ENCODE data around the gene MARVELD2. TPM values are rescaled to one million over a fixed set of nuclear protein-coding genes. Genes with fewer than 3 reads are reported as not detected.

MARVELD2 gene
- total and polyA plus RNA-seq, 2 of the 13 experiments (the other 11 are each of a cell fraction or from before 2014, with no cell fraction given) = 11.1 to 15.4 TPM

- TF ChIP-seq SYNCRIP (IDR thresholded peaks at IDR 0.05; ENCODE audit: insufficient read depth, low read depth, low read length) = no peak
- no peak for TF ChIP-seq ATRX (CRISPR knock-in tag; IDR thresholded peaks at IDR 0.05; ENCODE audit: borderline replicate concordance)
- TF ChIP-seq BRD4 (CRISPR knock-in tag; IDR thresholded peaks at IDR 0.05) = 0 out of 2 replicates have a peak, but pooled peaks have one; percentile 24
- TF ChIP-seq, protein P1, sequence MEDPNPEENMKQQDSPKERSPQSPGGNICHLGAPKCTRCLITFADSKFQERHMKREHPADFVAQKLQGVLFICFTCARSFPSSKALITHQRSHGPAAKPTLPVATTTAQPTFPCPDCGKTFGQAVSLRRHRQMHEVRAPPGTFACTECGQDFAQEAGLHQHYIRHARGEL (CRISPR knock-in tag; IDR thresholded peaks at IDR 0.05) = 0 out of 2 replicates have a peak, but pooled peaks have one; percentile 85
- TF ChIP-seq ETV6 (CRISPR knock-in tag; conservative IDR thresholded peaks at IDR 0.05) = peak; percentile 56; the same call in 1 of the 2 replicates
- no peak; the same call in 1 of the 2 replicates for TF ChIP-seq SMAD1 (CRISPR knock-in tag; IDR thresholded peaks at IDR 0.05; ENCODE audit: borderline replicate concordance, low read depth)
- TF ChIP-seq, protein P2, sequence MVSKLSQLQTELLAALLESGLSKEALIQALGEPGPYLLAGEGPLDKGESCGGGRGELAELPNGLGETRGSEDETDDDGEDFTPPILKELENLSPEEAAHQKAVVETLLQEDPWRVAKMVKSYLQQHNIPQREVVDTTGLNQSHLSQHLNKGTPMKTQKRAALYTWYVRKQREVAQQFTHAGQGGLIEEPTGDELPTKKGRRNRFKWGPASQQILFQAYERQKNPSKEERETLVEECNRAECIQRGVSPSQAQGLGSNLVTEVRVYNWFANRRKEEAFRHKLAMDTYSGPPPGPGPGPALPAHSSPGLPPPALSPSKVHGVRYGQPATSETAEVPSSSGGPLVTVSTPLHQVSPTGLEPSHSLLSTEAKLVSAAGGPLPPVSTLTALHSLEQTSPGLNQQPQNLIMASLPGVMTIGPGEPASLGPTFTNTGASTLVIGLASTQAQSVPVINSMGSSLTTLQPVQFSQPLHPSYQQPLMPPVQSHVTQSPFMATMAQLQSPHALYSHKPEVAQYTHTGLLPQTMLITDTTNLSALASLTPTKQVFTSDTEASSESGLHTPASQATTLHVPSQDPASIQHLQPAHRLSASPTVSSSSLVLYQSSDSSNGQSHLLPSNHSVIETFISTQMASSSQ (IDR thresholded peaks at IDR 0.05; ENCODE audit: low read depth) = no peak
- TF ChIP-seq, protein P2 (CRISPR knock-in tag; IDR thresholded peaks at IDR 0.05; ENCODE audit: borderline replicate concordance) = no peak; the same call in 1 of the 2 replicates
- 0 out of 2 replicates have a peak, but pooled peaks have one; percentile 23 for TF ChIP-seq GTF3A (CRISPR knock-in tag; conservative IDR thresholded peaks at IDR 0.05)
- peak; percentile 75 for TF ChIP-seq ELF3 (CRISPR knock-in tag; IDR thresholded peaks at IDR 0.05)
- TF ChIP-seq NFATC3 (CRISPR knock-in tag; IDR thresholded peaks at IDR 0.05) = peak; percentile 88; the same call in 1 of the 2 replicates
- TF ChIP-seq ZNF776 (CRISPR knock-in tag; IDR thresholded peaks at IDR 0.05) = peak; percentile 86; the same call in 1 of the 2 replicates
- peak; percentile 91 for TF ChIP-seq ZMYM4 (CRISPR knock-in tag; IDR thresholded peaks at IDR 0.05)
- TF ChIP-seq WIZ (CRISPR knock-in tag; IDR thresholded peaks at IDR 0.05) = peak; percentile 35; the same call in 1 of the 2 replicates
- TF ChIP-seq, protein P3, sequence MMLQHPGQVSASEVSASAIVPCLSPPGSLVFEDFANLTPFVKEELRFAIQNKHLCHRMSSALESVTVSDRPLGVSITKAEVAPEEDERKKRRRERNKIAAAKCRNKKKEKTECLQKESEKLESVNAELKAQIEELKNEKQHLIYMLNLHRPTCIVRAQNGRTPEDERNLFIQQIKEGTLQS (CRISPR knock-in tag; IDR thresholded peaks at IDR 0.05) = no peak
- no peak for TF ChIP-seq KDM6A (CRISPR knock-in tag; IDR thresholded peaks at IDR 0.05; ENCODE audit: low read depth)
- peak; percentile 63 for TF ChIP-seq ZNF18 (CRISPR knock-in tag; IDR thresholded peaks at IDR 0.05; ENCODE audit: insufficient replicate concordance)
- TF ChIP-seq, protein P4, sequence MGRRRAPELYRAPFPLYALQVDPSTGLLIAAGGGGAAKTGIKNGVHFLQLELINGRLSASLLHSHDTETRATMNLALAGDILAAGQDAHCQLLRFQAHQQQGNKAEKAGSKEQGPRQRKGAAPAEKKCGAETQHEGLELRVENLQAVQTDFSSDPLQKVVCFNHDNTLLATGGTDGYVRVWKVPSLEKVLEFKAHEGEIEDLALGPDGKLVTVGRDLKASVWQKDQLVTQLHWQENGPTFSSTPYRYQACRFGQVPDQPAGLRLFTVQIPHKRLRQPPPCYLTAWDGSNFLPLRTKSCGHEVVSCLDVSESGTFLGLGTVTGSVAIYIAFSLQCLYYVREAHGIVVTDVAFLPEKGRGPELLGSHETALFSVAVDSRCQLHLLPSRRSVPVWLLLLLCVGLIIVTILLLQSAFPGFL (CRISPR knock-in tag; IDR thresholded peaks at IDR 0.05) = no peak
- peak; percentile 67; the same call in 1 of the 2 replicates for TF ChIP-seq ZNF589 (CRISPR knock-in tag; conservative IDR thresholded peaks at IDR 0.05)
- peak; percentile 95 for TF ChIP-seq ZNF788 (CRISPR knock-in tag; IDR thresholded peaks at IDR 0.05; ENCODE audit: borderline replicate concordance)
- TF ChIP-seq, protein P5, sequence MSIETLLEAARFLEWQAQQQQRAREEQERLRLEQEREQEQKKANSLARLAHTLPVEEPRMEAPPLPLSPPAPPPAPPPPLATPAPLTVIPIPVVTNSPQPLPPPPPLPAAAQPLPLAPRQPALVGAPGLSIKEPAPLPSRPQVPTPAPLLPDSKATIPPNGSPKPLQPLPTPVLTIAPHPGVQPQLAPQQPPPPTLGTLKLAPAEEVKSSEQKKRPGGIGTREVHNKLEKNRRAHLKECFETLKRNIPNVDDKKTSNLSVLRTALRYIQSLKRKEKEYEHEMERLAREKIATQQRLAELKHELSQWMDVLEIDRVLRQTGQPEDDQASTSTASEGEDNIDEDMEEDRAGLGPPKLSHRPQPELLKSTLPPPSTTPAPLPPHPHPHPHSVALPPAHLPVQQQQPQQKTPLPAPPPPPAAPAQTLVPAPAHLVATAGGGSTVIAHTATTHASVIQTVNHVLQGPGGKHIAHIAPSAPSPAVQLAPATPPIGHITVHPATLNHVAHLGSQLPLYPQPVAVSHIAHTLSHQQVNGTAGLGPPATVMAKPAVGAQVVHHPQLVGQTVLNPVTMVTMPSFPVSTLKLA (IDR thresholded peaks at IDR 0.05) = no peak
Measured at GRCh38 chr5:69492391-69492922, 77.5 kb downstream of the MARVELD2 start, which contains the start of gene OCLN (continued).

Data from HepG2 (cell line).